Panc1 (cell line): ENCODE measurements around the gene STK24. TPM values are rescaled to one million over a fixed set of nuclear protein-coding genes. Genes with fewer than 3 reads are reported as not detected.

ENCODE experiments used
- ATAC-seq: fragments of 200-7000 bp; cut with Tn5 transposase; 2 replicates; pipeline ENCODE4 v1.9.1; 2020; ENCODE audit warnings: mild to moderate bottlenecking, moderate library complexity
- BruUV-seq: library from RNA; stranded (reverse); fragments of 400-500 nt; replicated peaks from 2 replicates; lab custom pipeline; 2021; lab: Mats Ljungman, UMichigan
- CTCF ChIA-PET: fragments of 300-600 bp; sonication (Branson Sonifier 250); formaldehyde crosslinking; loops from one replicate; lab custom pipeline; 2022; ENCODE audit warnings: antibody characterized with exemption; lab: Charles Lee
- POLR2A ChIA-PET: fragments of 300-600 bp; sonication (Branson Sonifier 250); formaldehyde crosslinking; loops from one replicate; lab custom pipeline; 2022; ENCODE audit warnings: antibody characterized with exemption; lab: Charles Lee
- DNase-seq: peaks from one replicate; pipeline ENCODE4 v3.0.0-alpha.2; 2010; ENCODE audit warnings: low read depth, low spot score
- H3K27ac ChIP-seq: 2 replicates; pipeline ENCODE4 v1.5.1; 2011; ENCODE audit warnings: mild to moderate bottlenecking, low read length, inconsistent platforms
- H3K27me3 ChIP-seq: fragments of 200-500 bp; sonication (Bioruptor generic); 2 replicates; pipeline ENCODE4 v1.6.0; 2014; ENCODE audit warnings: low read length, inconsistent platforms; ENCODE audit not compliant: control insufficient read depth, insufficient read depth
- H3K36me3 ChIP-seq: fragments of 200-500 bp; sonication (Bioruptor generic); 2 replicates; pipeline ENCODE4 v1.5.1; 2014; ENCODE audit warnings: inconsistent platforms, mild to moderate bottlenecking, low read length, moderate library complexity; ENCODE audit not compliant: control insufficient read depth, insufficient read depth
- H3K4me1 ChIP-seq: 2 replicates; pipeline ENCODE4 v1.5.1; 2011; ENCODE audit warnings: inconsistent platforms, mild to moderate bottlenecking, low read length, moderate library complexity; ENCODE audit not compliant: control insufficient read depth, insufficient read depth
- H3K4me3 ChIP-seq, 2 experiments: 2 replicates each; pipeline ENCODE4 v1.5.1; 2011 to 2012; ENCODE audit warnings: low read depth in 2 of 2, low read length in 2 of 2, mild to moderate bottlenecking in 2 of 2, inconsistent platforms in 1 of 2, moderate library complexity in 1 of 2
- H3K9me3 ChIP-seq: fragments of 200-500 bp; sonication (Bioruptor generic); 2 replicates; pipeline ENCODE4 v1.5.1; 2014; ENCODE audit warnings: low read depth, mild to moderate bottlenecking, inconsistent platforms, low read length, moderate library complexity; ENCODE audit not compliant: control insufficient read depth, insufficient read depth
- CTCF ChIP-seq: fragments of 450-650 bp; IDR thresholded peaks from 2 replicates; pipeline ENCODE4 v1.5.1; 2017; ENCODE audit warnings: mild to moderate bottlenecking
- POLR2AphosphoS5 ChIP-seq: IDR thresholded peaks from 2 replicates; pipeline ENCODE4 v1.6.1; 2012; ENCODE audit warnings: mild to moderate bottlenecking, low read depth, low read length, moderate library complexity
- SIN3A ChIP-seq: IDR thresholded peaks from 2 replicates; pipeline ENCODE4 v1.6.1; 2012; ENCODE audit warnings: low read depth, mild to moderate bottlenecking, low read length, moderate library complexity, borderline replicate concordance; ENCODE audit not compliant: insufficient read depth
- TCF7L2 ChIP-seq: IDR thresholded peaks from 2 replicates; pipeline ENCODE4 v1.6.1; 2011; ENCODE audit warnings: mild to moderate bottlenecking, low read depth, low read length, inconsistent platforms
- in situ Hi-C: cut with HindIII; loops from 2 replicates; pipeline ENCODE4 v1.10.0; 2016; ENCODE audit warnings: low sequenced_read_pairs, low pct_unique_long_range_greater_than_20kb
- intact Hi-C: fragments of 100-400 bp; cut with micrococcal nuclease; formaldehyde crosslinking; loops from one replicate; pipeline ENCODE4 v1.10.0; 2022; ENCODE audit not compliant: unreplicated experiment
- total RNA-seq: library from RNA; stranded (reverse); gene quantifications from one replicate; pipeline ENCODE4 v1.2.1, GENCODE V29; 2021; ENCODE audit not compliant: unreplicated experiment
- TF ChIP-seq, protein P1 (sequence below), 2 experiments: IDR thresholded peaks; 2 replicates each; pipeline ENCODE4 v1.6.1; 2011 to 2012; ENCODE audit warnings: low read depth in 2 of 2, control low read depth in 1 of 2, low read length in 1 of 2, mild to moderate bottlenecking in 1 of 2, moderate library complexity in 1 of 2; ENCODE audit not compliant: insufficient read depth in 1 of 2

The STK24 gene
- total RNA-seq, 1 experiment from 2014 or later = 57.3 TPM

GRCh38 chr13:98488736-98489135 lies 88.2 kb downstream of the STK24 start:
- ATAC-seq = no peak
- TF ChIP-seq, protein P1, sequence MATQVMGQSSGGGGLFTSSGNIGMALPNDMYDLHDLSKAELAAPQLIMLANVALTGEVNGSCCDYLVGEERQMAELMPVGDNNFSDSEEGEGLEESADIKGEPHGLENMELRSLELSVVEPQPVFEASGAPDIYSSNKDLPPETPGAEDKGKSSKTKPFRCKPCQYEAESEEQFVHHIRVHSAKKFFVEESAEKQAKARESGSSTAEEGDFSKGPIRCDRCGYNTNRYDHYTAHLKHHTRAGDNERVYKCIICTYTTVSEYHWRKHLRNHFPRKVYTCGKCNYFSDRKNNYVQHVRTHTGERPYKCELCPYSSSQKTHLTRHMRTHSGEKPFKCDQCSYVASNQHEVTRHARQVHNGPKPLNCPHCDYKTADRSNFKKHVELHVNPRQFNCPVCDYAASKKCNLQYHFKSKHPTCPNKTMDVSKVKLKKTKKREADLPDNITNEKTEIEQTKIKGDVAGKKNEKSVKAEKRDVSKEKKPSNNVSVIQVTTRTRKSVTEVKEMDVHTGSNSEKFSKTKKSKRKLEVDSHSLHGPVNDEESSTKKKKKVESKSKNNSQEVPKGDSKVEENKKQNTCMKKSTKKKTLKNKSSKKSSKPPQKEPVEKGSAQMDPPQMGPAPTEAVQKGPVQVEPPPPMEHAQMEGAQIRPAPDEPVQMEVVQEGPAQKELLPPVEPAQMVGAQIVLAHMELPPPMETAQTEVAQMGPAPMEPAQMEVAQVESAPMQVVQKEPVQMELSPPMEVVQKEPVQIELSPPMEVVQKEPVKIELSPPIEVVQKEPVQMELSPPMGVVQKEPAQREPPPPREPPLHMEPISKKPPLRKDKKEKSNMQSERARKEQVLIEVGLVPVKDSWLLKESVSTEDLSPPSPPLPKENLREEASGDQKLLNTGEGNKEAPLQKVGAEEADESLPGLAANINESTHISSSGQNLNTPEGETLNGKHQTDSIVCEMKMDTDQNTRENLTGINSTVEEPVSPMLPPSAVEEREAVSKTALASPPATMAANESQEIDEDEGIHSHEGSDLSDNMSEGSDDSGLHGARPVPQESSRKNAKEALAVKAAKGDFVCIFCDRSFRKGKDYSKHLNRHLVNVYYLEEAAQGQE (IDR thresholded peaks at IDR 0.05; ENCODE audit: insufficient read depth in 1 of 2, low read depth in 2 of 2, low read length in 1 of 2) = no peak
- TF ChIP-seq SIN3A (no peak), CTCF (no peak), POLR2AphosphoS5 (no peak), TCF7L2 (no peak)
- no peaks in the 10 kb centered on the region for H3K27me3 ChIP-seq
- in situ Hi-C loops = no loop called here
- H3K27ac ChIP-seq = no peak overlapping the region
- no peak for DNase-seq
- ChIA-PET POLR2A (no interaction called here), CTCF (no interaction called here)
- H3K9me3 ChIP-seq = no peaks in the 10 kb centered on the region
- H3K4me3 ChIP-seq = no peak overlapping the region
- intact Hi-C loops = no loop called here
- H3K4me1 ChIP-seq = peaks cover 7% of the 10 kb centered on the region
- no peaks in the 10 kb centered on the region for H3K36me3 ChIP-seq
- no TSS peak for BruUV-seq

DNA sequence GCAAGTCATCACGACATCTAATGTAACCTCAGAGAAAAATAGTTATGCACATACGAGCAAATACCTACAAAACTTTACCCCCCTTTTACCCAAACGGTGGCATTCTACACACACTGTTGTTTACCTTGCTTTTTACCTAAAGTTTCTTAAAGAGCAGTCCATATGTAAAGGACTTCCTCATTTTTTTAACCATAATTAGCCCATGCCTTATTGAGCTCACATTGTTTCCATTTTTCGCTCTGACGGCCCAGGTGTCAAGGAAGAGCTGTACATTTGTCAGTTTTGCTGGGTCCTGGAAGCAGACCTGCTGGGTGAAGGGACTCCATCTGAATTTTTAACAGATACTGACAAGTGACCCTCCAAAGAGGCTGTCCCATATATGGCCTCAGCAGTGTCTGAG lies 89.4 kb downstream of the STK24 start:
- intact Hi-C loops (no loop called here), in situ Hi-C loops (no loop called here)
- TF ChIP-seq, protein P1 (IDR thresholded peaks at IDR 0.05; ENCODE audit: insufficient read depth in 1 of 2, low read depth in 2 of 2, low read length in 1 of 2) = no peak
- TF ChIP-seq POLR2AphosphoS5 (no peak), TCF7L2 (no peak), CTCF (no peak), SIN3A (no peak)
- H3K27me3 ChIP-seq = no peaks in the 10 kb centered on the region
- DNase-seq (no peak), ATAC-seq (no peak)
- peaks cover 7% of the 10 kb centered on the region for H3K4me1 ChIP-seq
- no peak overlapping the region for H3K27ac ChIP-seq
- POLR2A ChIA-PET = no interaction called here
- H3K9me3 ChIP-seq = no peaks in the 10 kb centered on the region
- BruUV-seq = no TSS peak
- no peaks in the 10 kb centered on the region for H3K36me3 ChIP-seq
- no peak overlapping the region for H3K4me3 ChIP-seq
- CTCF ChIA-PET = no interaction called here
